ENCODE data around the gene TIMP2.
"Not testable (repeated sequence)": the region's sequence is repeated elsewhere in the genome, so short reads cannot be mapped to it uniquely, and the experiment has no call there.

The TIMP2 gene

DNA sequence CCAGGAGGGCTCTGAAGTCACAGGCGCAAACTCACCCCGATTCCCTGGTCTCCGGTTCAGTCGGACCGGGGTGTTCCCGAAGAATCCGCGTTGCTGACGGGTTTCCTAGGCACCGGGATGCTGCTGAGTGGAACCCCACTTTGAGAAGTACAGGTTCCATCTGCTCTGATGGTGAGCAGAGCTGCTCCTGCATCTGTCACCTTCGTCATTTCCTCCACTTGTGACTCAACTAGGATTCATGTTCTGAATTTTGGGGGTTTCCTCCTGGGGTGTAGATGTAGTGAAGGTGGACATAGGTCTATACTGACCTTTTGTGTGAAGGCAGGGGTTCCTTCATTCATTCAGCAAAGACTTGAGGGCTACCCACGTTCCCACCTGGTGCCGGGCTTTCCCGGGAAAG is 29.5 kb upstream of the TIMP2 start:
- DNase-seq, result no peak

DNA sequence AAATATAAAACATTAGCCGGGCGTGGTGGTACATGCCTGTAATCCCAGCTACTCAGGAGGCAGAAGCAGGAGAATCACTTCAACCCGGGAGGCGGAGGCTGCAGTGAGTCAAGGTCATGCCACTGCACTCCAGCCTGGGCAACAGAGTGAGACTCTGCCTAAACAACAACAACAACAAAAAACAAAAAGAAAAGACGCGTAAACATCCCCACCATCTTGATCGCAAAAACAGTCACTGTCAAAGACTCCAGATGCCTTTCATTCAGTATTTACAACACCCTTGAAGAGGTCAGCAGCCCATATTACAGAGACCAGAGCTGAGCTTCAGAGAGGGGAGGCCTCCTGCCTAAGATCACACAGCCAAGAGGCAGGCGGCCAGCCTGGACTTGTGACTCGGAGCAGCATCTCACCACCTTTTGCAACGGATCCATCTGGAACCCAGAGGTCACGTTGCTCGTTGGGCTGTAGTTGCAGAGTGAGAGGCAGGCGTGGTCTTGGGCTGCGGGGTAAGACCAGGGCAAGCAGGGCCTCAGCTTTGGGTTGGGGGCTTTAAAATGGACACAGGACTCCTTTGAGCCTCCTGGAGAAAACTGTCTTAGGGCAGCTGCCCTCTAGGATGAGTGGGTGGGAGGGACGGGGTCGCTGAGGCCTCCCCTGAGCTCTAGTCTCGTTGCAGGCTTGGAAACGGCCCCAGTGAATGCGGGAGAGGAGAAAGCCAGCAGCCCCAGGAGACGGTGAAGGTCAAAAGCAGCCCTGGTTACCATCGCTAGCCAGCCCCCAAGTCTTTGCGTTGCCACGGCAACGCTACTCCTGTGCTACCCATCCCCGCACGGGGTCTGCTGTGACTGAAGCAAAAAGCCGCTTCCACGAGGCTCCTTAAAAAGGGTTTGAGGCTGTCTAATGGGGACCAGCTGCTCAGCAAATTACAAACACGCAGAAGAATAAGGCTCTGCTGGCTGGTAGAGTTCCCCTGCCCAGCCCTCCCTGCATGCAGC is 28.5 kb upstream of the TIMP2 start:
- DNase-seq, result no peak

DNA sequence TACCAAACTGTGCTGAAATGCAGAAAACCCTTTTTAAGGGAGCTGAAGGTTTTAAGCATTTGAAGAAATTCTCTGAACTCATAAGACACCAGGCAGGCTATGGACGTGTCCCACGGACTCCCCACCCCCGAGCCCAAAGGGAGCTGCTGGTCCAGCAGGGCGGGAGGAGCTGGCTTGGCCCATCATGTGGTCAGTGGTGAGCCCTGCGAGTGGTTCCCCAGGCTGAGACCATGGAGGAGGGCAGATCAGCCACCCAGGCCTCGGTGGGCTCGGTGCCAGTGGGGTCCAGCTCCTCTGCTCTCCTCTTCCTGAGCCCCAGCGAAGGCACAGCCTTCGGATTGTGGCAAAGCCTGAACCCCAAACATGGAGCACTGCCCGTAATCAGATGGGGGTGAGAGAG is 27.5 kb upstream of the TIMP2 start:
- DNase-seq, result no peak

DNA sequence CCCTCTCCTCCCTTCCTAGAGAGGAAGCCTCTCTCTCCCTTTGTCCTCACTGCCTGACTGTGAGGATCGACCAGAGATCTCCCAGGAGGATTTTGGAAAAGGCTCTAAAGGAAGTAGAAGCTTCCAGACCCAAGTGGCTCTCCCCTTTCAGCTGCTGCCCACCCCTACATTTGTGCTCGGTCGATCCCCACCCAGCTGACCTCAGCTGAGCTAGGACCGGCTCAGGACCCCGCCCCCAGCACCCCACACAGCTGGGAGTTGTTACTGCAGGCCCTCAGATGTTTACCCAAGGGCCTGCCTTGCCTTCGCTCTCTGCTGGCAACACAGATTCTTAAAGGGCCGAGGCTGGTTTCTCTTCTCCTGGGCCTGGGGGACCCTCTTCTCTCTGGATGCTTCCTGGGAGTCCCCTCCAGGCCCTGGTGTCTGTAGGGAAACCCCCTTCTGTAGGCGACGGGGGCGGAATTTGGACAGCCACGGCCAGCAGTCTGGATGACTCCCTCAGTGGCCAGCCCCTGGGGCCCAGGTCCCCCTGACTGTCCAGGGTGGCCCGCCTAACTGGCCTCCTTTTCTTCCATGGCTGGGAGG is 26.9 kb upstream of the TIMP2 start:
- DNase-seq, result no peak

DNA sequence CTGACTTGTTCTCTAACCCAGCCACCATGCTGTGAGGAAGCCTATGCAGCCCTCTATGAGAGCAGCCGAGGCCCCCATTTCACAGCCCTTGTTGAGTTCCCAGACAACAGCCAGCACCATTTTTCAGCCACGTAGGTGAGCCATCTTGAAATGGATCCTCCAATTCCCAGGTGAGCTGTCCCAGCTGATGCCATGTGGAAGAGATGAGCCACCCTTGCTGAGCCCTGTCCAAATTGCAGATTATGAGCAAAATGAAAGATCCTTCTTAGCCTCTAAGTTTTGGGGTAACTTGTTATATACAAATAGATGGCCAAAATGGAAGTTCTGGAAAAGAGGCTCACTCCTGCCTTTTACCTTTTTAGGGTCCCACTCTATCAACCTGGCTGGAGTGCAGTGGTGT is 25.7 kb upstream of the TIMP2 start:
- DNase-seq, result no peak

DNA sequence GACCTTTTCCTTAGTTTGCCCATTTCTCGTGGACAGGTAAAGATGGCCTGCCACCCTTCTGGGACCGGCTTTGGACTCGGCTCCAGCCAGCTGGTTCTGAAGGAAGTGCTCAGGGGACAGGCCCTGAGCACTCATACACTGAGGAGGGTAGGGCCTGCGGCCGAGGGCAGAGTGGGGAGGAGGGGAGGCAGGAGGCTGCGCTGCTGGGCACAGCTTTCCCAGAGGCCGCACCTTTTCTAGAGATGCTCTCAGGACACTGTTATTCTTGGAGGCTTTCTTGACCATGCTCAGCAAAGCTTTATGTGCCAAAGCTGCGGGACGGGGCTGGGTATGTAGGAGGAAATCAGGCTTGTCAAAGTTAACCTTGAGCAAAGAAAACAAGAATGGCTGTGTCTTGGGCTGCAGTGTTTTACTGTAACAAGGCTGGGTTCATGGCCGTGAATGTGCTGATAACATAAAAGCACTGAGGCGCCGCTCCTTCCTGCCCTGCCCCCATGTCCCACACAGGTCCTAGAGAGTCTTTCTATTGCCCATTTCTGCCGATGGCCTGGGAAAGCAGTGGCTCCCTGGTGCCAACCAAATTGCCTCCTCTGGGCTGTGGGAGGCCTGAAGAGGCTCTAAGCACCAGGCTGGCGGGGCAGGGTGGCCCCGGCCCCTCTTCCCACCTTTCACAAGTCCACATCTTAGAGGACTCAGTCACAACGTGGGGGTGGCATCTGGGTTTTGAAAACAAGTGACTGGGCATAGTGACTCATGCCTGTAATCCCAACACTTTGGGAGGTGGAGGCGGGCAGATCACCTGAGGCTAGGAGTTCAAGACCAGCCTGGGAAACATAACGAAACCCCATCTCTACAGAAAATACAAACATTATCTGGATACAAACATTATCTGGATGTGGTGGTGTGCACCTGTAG is 22.3 kb upstream of the TIMP2 start:
- DNase-seq, result no peak

DNA sequence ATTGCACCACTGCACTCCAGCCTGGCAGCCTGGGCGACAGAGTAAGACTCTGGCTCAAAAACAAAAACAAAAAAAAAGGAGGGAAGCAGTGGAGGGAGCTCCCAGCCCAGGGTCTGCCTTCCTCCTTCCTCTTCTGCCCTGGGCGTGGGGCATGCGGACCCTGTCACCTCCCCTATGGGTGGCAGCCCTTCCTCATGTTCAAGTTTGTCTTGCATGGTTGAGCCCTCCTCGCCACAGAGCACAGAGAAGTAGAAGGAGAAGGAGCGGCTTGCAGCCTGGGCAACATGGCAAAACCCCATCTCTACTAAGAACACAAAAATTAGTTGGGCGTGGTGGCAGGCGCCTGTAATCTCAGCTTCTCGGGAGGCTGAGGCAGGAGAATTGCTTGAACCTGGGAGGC is 21.4 kb upstream of the TIMP2 start:
- no peak for DNase-seq

DNA sequence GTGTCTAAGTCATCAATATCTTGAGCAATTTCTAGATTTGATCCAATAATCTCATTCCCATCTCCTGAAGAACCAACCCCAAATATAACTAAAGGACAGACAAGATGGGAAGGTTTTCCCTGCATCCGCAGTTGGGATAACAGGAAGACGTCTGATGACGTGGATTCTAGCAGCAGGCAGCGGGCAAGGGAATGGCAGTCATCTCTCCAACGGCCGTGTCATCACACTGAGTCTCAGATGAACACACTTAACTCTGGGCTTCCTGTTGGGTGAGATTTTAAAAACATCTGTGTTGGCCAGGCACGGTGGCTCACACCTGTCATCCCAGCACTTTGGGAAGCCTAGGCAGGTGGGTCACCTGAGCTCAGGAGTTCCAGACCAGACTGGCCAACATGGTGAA is 20.9 kb upstream of the TIMP2 start:
- no peak for DNase-seq

DNA sequence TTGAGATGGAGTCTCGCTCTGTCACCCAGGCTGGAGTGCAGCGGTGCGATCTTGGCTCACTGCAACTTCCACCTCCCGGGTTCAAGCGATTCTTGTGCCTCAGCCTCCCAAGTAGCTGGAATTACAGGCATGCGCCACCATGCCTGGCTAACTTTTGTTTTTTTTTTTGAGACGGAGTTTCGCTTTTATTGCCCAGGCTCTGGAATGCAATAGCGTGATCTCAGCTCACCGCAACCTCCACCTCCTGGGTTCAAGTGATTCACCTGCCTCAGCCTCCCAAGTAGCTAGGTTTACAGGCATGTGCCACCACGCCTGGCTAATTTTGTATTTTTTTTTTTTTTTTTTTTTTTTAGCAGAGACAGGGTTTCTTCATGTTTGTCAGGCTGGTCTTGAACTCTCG is 20.3 kb upstream of the TIMP2 start:
- not testable (repeated sequence) for DNase-seq

DNA sequence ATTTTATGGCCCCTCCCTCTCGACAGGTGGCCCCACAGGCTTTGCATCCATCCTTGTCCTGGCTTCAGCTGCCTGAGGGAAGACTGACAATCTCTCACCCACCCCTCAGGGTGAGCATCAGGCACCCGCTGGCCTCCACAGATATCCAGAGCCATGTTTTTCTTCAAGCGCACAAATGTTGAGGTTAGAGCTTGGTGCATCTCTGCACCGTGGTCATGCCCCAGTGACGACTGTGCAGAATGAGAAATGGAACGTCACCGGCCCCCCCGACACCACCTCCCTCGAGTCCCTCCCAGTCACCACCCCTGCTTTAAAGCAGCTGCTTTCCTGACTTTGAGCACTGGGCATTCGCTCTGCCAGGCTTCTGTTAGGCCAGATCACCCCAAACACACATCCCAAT is 19.8 kb upstream of the TIMP2 start:
- DNase-seq, result no peak

DNA sequence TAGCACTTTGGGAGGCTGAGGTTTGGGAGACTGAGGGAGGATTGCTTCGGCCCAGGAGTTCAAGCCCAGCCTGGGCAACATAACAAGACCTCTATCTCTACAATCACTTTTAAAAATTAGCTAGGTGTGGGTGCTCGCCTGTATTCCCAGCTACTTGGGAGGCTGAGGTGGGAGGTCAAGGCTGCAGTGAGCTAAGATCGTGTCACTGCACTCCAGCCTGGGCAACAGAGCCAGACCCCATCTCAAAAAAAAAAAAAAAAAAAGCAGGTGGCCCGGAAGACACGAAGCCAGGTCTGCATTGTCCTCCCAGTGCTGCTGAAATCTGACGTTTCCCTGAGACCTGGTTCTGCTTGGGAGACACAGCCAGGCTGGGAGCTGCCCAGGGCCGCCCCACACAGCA is 18.8 kb upstream of the TIMP2 start:
- DNase-seq, result no peak

DNA sequence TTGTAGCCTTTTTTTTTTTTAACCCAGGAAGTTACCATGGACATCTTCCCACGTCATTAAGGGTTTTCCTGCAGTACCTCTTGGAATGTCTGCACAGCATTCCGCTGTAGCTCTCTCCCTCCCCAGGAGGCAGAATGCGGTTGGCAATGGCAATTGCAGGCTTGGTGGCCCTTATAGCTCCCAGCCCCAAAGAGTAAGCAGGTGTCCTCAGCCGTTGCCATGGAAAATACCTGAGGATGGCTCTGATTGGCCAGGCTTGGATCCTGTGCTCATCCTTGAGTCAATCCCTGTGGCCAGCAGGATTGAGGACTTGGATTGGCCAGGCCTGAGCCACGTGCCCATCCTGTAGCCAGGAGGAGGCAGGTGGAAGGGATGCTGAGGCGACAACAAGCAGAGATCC is 15.5 kb upstream of the TIMP2 start:
- DNase-seq, result no peak

DNA sequence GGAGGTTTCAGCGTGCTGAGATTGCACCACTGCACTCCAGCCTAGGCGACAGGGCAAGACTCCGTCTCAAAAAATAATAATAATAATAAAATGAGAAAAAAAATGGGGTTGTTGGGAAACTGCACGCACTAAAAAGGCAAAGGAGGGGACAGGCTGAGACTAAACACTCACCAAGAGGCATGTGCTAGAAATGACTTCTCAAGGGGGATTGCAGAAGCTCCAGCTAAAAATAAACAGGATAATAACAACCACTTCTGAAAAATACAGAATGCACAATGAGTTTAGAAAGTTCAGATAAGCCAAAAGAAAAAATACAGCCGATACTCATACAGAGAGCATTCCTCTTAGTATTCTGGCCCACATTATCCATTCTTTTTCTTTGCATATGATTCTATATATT is 15.1 kb upstream of the TIMP2 start:
- no peak for DNase-seq

DNA sequence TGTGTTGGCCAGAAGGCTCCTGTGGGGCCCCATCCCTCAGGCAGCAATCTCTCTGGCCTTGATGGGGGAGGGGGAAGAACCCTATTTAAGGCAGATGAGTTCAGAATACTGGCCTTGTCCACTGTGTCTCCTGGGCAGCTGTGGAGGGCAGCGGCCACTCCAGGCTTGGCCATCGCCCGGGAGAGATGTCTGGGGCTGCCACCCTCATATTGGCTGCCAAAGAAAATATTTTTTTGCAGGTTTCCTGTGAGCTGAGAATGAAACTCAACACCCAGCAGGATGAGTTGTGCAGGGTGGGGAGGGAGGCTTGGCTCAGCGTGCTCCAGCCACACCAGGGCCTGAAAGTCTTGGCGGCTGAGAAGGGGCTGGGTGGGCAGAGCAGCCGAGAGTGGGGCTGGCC is 14.4 kb upstream of the TIMP2 start:
- no peak for DNase-seq

DNA sequence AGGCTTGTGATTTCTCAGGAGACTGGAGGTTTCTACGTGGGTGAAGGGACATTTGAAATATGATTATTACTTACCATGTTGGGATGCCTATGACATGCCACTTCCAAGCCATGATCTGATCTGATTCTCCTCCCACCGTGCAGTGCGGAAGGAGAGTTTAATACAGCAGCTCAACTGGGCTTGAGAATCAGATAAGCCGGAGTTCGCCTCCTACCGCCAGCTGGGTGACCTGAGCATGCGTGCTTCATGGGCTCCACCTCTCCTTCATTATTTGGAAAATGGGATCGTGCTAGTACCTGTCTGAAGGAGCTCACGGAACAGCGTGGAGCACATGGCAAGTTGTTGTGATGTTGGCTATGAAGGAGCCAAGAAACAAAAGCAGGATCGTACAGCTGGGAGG is 12.4 kb upstream of the TIMP2 start:
- no peak for DNase-seq

DNA sequence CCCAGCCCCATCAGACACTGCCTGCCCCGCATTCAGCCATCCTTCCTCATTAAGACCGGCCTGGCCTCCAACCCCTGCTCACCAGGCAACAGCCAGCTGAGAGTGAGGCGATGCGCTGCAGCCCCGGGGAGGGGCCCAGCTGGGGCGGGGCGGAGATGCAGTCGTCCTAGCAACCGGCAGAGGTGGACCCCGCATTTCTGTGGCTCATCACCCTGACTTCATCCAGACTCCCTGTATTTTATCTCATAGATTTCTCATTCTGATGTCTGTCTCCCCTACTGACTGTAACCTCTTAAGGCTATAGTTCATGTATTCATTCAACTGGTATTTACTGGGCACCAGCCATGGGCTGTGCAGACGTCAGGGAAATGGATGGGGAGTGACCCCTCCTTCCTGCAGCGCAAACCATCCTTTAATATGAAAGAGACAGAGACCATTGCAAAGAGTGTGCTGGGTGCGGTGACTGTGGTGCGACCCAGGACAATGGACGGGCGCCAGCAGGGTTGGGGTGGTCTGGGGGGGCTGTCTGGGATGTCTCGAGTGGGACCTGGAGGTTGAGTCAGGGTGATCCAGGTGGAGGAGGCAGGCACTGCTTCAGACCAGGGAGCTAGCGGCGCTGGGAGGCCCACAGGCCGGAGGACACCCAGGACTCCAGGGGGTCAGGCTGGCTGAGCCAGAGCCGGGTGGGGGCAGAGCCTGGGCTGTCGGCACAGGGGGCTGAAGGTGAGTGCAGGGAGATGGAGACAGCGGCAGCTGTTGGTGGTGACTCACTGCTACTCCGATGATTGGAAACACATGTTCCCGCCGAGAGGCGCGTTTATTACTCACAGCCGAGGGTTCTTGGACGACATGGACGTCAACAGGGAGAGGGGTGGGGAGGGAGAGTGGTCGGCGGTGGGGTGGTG is 10.5 kb upstream of the TIMP2 start:
- DNase-seq, result no peak

DNA sequence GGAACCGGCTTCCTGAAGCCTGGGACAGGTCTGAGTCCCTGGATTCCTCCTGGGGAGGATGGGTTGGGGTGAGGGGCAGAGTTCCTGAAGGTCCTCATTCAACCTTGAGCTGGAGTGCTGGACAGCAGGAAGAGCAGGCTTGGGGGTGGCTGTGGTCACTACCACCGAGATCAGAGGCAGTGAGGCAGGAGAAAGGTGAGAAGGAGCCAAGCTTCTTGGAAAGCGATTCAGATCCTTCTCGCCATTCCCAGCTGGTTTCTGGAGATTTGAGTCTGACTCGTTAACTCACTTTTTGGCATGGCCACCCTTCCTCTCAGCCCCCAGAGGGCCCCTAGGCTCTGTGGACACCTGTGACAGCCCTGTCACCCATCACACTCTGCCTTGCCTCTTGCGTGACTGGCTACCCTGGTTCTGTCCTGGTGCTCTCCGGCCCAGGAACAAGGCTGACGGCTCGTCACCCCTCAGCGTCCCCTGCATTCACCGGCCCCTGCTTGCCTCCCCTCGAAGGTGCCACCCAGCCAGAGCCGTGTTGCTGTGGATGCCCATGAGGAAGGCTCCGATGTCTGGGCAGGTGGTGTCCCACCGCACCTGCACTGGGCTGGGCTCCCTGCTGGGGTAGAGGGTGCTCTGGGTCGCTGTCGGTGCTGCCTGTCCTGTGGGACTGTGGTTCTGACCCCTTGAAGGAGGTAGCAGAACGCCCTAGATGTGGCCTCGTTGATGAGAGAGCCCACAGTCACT is 9.7 kb upstream of the TIMP2 start:
- no peak for DNase-seq

DNA sequence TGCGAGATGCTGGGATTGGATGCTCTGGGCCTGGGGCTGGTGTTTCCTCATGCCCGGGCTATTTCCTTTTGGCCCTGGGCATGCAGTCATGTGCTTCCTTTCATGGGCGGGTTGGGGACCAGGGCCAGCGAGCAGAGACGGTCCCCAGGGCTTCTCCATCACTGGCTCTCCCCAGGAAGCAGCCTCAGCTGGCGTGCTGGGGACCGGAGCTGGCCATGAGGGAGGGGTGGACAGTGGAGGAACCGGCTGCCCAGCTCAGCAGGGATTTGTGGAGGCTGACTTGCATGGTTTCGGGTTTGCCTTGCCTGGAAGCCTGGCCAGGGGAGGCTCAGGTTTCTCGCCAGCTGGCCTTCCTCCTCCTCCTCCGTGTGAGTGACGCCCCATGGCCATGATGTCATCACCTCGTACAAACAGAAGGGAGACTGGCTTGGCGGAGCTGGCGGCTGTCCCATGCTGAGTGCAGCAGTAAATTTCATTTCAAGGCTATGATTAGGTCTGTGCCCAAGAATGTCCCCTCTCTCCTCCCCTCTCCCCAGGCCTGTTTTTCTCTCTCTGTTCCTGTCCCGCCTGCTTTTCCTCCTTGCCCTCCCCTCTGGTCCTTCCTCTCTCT is 8.9 kb upstream of the TIMP2 start:
- DNase-seq, result no peak

DNA sequence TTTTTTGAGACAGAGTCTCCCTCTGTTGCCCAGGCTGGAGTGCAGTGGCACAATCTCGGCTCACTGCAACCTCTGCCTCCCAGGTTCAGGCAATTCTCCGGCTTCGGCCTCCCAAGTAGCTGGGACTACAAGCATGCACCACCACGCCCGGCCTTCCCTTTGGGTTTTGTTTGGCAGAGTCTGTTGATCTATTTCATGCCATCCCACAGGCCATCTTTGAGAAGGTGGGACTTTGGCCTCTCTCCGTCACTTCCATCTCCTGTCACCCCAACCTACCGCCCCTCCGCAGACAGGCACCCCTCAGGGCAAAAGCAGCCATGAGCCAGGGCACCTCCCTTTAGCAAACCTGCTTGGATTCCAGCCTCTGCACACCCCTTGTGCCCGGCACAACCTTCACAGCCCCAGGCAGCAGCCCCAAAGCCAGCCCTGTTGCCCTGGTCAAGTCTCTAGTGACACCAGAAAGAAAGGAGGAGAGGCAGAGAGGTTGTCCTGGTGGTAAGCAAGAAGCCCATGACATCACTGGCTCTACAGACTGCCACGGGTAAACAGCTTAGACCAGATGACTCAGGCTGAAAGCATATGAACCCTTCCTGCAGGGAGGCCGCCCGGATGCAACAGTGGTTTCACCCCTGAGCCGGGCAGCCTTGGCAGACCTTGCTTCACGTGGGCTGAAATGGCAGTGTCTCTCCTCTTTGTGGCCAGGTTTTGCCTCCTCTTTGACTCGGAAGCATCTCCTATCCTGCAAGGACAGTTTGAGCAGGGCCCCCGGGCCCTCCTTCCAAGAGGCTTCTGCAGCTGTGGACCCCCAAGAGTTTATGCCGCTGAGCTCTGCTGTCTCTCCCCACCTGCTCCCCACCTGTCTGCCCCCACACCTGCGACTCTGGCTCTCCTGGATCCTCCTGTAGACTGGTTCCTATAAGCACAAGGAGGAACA is 8.1 kb upstream of the TIMP2 start:
- DNase-seq, result peak; percentile 37

Measured in stimulated activated naive CD4-positive, alpha-beta T cell treated with Interleukin-2 at 50 U/mL for 16 hours (primary cell).